Skin of body (tissue), 2 donors: Measurements from ENCODE around the gene RTN3. TPM values are rescaled to one million over a fixed set of nuclear protein-coding genes. Genes with fewer than 3 reads are reported as not detected.

ENCODE experiments used
- small RNA-seq: library from RNA; depleted of rRNA; stranded (forward); fragments of <200 nt; gene quantifications from one replicate; pipeline ENCODE3, GENCODE V24; 2014; ENCODE audit warnings: low replicate concordance
- total RNA-seq: library from RNA; depleted of rRNA; stranded (reverse); fragments of >200 nt; gene quantifications from one replicate; pipeline ENCODE4 v1.2.3, GENCODE V29; 2014

RTN3 gene
- total RNA-seq, 1 donor from 2014 or later, result 60.0 TPM

Small RNA genes within 50 kb of the gene (small RNA-seq; reads per million reads assigned to genes)
- not detected for gene AP000753.3
- gene RN7SL596P, result not detected

Other genes with a start within 250 kb of the RTN3 start
- gene PLAAT5, start 190.3 kb upstream of the RTN3 start, total RNA-seq, result 8.2 TPM
- 33.4 TPM for gene LGALS12, start 175.4 kb upstream of the RTN3 start, total RNA-seq
- 3.5 TPM for gene PLAAT4, start 144.7 kb upstream of the RTN3 start, total RNA-seq
- gene PLAAT2, start 118.1 kb upstream of the RTN3 start, total RNA-seq, result not detected
- 21.6 TPM for gene PLAAT3, start 67.1 kb upstream of the RTN3 start, total RNA-seq
- gene ATL3, start 10.1 kb upstream of the RTN3 start, total RNA-seq, result 67.1 TPM
- gene ZFTA, start 87.3 kb downstream of the RTN3 start, total RNA-seq, result 12.8 TPM
- 5.3 TPM for gene SPINDOC, start 132.0 kb downstream of the RTN3 start, total RNA-seq
- gene MARK2, start 157.6 kb downstream of the RTN3 start, total RNA-seq, result 16.9 TPM
- 2.1 TPM for gene RCOR2, start 235.7 kb downstream of the RTN3 start, total RNA-seq